Activated CD4-positive, alpha-beta T cell treated with anti-CD3 and anti-CD28 coated beads for 4 hours (primary cell): Measurements from ENCODE around the gene PRKCA.
A peak's percentile ranks its signal among the peaks of the same experiment; 100 is the strongest.

ENCODE experiments used
- DNase-seq, 2 donors: peaks; one replicate each; pipeline ENCODE4 v3.0.0-alpha.2; 2020

Gene PRKCA

GRCh38 chr17:66492561-66493005 lies 190.2 kb downstream of the PRKCA start:
- DNase-seq, result no peak

GRCh38 chr17:66493283-66494019 lies 191.0 kb downstream of the PRKCA start:
- no peak for DNase-seq

GRCh38 chr17:66494023-66494803 lies 191.8 kb downstream of the PRKCA start:
- peak in 1 of 2 donors; percentile 25 for DNase-seq

- DNase-seq, result no peak
These were observed 192.6 kb downstream of the PRKCA start for GRCh38 chr17:66495035-66495434.

GRCh38 chr17:66496306-66496705 lies 193.9 kb downstream of the PRKCA start:
- no peak for DNase-seq

GRCh38 chr17:66498580-66498979 lies 196.2 kb downstream of the PRKCA start:
- no peak for DNase-seq

- DNase-seq, result no peak
These were observed 204.2 kb downstream of the PRKCA start for GRCh38 chr17:66506641-66507040.

- DNase-seq, result peak; percentile 21 to 24
These were observed 204.9 kb downstream of the PRKCA start for GRCh38 chr17:66507103-66507923.

GRCh38 chr17:66507982-66508760 lies 205.8 kb downstream of the PRKCA start:
- no peak for DNase-seq

- peak; percentile 56 to 63 for DNase-seq
These were observed 206.8 kb downstream of the PRKCA start for GRCh38 chr17:66508896-66509844.

- no peak for DNase-seq
These were observed 207.5 kb downstream of the PRKCA start for GRCh38 chr17:66509926-66510325.

GRCh38 chr17:66511135-66511534 lies 208.7 kb downstream of the PRKCA start:
- DNase-seq, result no peak

GRCh38 chr17:66514227-66514806 lies 211.9 kb downstream of the PRKCA start:
- no peak for DNase-seq

GRCh38 chr17:66515974-66516373 lies 213.6 kb downstream of the PRKCA start:
- DNase-seq, result no peak

- no peak for DNase-seq
These were observed 215.1 kb downstream of the PRKCA start for GRCh38 chr17:66517336-66518009.

GRCh38 chr17:66518108-66518507 lies 215.7 kb downstream of the PRKCA start:
- DNase-seq, result no peak

- no peak for DNase-seq
These were observed 216.3 kb downstream of the PRKCA start for GRCh38 chr17:66518677-66519076.

GRCh38 chr17:66519154-66519553 lies 216.7 kb downstream of the PRKCA start:
- DNase-seq, result no peak

- no peak for DNase-seq
These were observed 218.6 kb downstream of the PRKCA start for GRCh38 chr17:66520999-66521398.

GRCh38 chr17:66522591-66523272 lies 220.3 kb downstream of the PRKCA start:
- DNase-seq, result no peak
